Activated naive CD8-positive, alpha-beta T cell treated with anti-CD3 and anti-CD28 coated beads for 36 hours (primary cell): Measurements from ENCODE around the gene ANKRD13D. TPM values are rescaled to one million over a fixed set of nuclear protein-coding genes. Genes with fewer than 3 reads are reported as not detected.
A peak's percentile ranks its signal among the peaks of the same experiment; 100 is the strongest.

ENCODE experiments used
- DNase-seq: peaks from one replicate; pipeline ENCODE4 v3.0.0; 2021
- H3K27ac Mint-ChIP-seq: one replicate; pipeline ENCODE4 v1.8.0; 2022; ENCODE audit warnings: mild to moderate bottlenecking, moderate library complexity, mixed read lengths
- H3K27me3 Mint-ChIP-seq: one replicate; pipeline ENCODE4 v1.8.0; 2022; ENCODE audit warnings: mild to moderate bottlenecking, mixed read lengths
- H3K36me3 Mint-ChIP-seq: one replicate; pipeline ENCODE4 v1.8.0; 2021; ENCODE audit warnings: mild to moderate bottlenecking, mixed read lengths
- H3K4me1 Mint-ChIP-seq: one replicate; pipeline ENCODE4 v1.8.0; 2021; ENCODE audit warnings: mixed read lengths
- H3K4me3 Mint-ChIP-seq: one replicate; pipeline ENCODE4 v1.8.0; 2022; ENCODE audit warnings: mild to moderate bottlenecking, moderate library complexity, mixed read lengths
- H3K9me3 Mint-ChIP-seq: one replicate; pipeline ENCODE4 v1.8.0; 2022; ENCODE audit warnings: mixed read lengths
- total RNA-seq, 2 experiments: library from RNA; stranded (reverse); gene quantifications; one replicate each; pipeline ENCODE4 v1.2.3, GENCODE V29; 2021

Gene ANKRD13D
- total RNA-seq, 2 experiments from 2014 or later: 52.0 to 55.7 TPM

DNA sequence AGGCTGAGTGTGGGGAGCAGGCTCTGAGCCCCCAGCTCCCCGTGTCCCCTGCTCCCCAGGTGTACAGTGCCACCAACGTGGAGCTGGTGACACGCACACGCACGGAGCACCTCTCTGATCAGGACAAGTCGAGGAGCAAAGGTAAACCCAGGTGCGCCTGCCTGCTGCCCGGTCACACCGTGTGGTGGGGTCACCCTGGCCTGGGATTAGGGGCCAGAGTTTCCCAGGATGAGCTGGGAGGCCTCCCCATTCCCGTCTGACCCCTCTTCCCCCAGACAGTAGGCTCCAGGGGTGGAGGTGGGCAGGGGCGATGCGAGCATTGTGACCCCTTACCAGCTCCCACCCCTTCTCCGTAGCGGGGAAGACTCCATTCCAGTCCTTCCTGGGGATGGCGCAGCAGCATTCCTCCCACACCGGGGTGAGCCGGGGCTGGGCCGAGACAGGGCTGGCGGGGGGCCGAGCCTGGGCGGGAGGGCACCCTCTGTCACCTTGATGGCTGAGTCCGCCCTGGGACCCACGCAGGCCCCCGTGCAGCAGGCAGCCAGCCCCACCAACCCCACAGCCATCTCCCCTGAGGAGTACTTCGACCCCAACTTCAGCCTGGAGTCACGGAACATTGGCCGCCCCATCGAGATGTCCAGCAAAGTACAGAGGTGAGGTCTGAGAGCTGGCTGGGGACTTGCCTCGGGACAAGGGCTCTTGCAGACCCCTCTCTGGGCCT, 10.5 kb downstream of the ANKRD13D start:
- peaks cover 7% of the 10 kb centered on the region for H3K4me1 Mint-ChIP-seq
- peaks cover 35% of the 10 kb centered on the region for H3K36me3 Mint-ChIP-seq

DNA sequence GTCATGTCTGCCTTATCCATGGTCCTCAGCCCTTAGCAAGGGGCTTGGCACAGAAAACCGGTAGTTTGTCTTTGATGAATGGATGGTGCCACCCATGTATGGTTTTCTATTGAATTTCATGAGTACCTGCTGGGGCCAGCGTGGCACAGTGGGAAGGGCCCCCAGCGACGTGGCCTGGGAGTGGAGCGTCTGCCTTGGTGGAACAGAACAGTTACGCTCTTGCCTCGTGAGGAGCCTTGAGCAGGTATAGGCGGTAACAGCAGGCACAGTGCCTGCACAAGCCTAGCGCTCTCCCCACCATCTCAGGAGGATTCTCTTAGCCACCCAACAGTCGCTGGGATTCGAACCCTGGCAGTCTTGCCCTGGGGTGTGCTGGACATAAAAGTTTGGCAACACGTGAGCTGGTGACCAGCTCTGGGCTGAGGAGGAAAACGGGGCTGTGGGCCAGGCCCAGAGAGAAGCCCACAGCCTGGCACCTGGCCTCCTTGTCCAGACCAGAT, 11.2 kb downstream of the ANKRD13D start:
- Mint-ChIP-seq H3K9me3 (peaks cover 12% of the 10 kb centered on the region), H3K27ac (no peak overlapping the region), H3K36me3 (peaks cover 28% of the 10 kb centered on the region), H3K4me3 (no peak overlapping the region), H3K27me3 (no peaks in the 10 kb centered on the region), H3K4me1 (peaks cover 7% of the 10 kb centered on the region)
- no peak for DNase-seq

More for the DNA sequence above, 10.5 kb downstream of the ANKRD13D start:
- no peaks in the 10 kb centered on the region for H3K27me3 Mint-ChIP-seq
- peaks cover 12% of the 10 kb centered on the region for H3K9me3 Mint-ChIP-seq
- DNase-seq: no peak
- no peak overlapping the region for H3K4me3 Mint-ChIP-seq
- no peak overlapping the region for H3K27ac Mint-ChIP-seq

DNA sequence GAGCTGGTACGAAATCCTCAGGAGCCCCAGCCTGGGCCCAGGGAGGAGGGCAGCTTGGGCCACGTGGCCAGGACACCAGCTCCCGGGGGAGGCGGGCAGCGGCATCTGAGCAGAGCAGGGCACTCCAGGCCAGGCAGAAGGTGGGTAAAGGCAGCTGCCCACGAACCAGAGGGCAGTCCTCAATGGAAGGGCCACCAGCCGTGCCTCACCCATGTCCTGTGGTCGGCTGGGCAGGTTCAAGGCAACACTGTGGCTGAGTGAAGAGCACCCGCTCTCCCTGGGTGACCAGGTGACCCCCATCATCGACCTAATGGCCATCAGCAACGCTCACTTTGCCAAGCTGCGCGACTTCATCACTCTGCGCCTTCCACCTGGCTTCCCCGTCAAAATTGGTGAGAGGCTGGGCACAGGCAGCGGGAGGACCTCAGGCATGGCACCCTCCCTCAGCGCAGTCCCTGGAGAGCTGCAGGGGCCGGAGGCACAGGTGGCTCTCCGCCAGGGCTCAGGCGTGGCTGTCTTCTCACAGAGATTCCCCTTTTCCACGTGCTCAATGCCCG, 11.7 kb downstream of the ANKRD13D start:
- H3K27me3 Mint-ChIP-seq: no peaks in the 10 kb centered on the region
- H3K9me3 Mint-ChIP-seq: peaks cover 10% of the 10 kb centered on the region
- DNase-seq: no peak
- peaks cover 24% of the 10 kb centered on the region for H3K36me3 Mint-ChIP-seq
- H3K27ac Mint-ChIP-seq: no peak overlapping the region
- no peak overlapping the region for H3K4me3 Mint-ChIP-seq
- H3K4me1 Mint-ChIP-seq: peaks cover 7% of the 10 kb centered on the region

DNA sequence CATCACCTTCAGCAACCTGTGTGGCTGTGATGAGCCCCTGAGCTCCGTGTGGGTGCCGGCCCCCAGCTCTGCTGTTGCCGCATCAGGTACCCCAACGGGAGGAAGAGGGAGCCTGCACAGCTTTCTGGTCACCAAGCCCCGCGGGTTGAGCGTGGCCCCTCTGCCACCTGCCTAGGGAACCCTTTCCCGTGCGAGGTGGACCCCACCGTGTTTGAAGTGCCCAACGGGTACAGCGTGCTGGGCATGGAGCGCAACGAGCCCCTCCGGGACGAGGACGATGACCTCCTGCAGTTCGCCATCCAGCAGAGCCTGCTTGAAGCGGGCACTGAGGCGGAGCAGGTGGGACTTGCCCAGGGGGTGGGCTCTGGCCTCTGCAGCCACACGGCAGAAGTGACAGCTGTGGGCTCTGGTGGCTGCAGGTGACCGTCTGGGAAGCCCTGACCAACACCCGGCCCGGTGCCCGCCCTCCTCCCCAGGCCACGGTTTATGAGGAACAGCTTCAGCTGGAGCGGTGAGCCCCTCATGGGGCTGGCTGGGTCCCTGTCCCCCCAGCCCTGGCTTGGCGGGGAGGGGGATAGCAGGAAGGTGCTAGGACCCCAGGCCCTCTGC, 12.3 kb downstream of the ANKRD13D start:
- Mint-ChIP-seq H3K36me3 (peaks cover 18% of the 10 kb centered on the region), H3K27me3 (no peaks in the 10 kb centered on the region), H3K4me3 (no peak overlapping the region), H3K9me3 (peaks cover 4% of the 10 kb centered on the region), H3K4me1 (peaks cover 7% of the 10 kb centered on the region), H3K27ac (no peak overlapping the region)
- DNase-seq: no peak

GRCh38 chr11:67301951-67302516, 12.9 kb downstream of the ANKRD13D start:
- H3K27me3 Mint-ChIP-seq: no peaks in the 10 kb centered on the region
- H3K4me3 Mint-ChIP-seq: peak overlapping the region; percentile 37
- H3K9me3 Mint-ChIP-seq: no peaks in the 10 kb centered on the region
- H3K36me3 Mint-ChIP-seq: peaks cover 12% of the 10 kb centered on the region
- H3K4me1 Mint-ChIP-seq: peaks cover 7% of the 10 kb centered on the region
- DNase-seq: no peak
- no peak overlapping the region for H3K27ac Mint-ChIP-seq

DNA sequence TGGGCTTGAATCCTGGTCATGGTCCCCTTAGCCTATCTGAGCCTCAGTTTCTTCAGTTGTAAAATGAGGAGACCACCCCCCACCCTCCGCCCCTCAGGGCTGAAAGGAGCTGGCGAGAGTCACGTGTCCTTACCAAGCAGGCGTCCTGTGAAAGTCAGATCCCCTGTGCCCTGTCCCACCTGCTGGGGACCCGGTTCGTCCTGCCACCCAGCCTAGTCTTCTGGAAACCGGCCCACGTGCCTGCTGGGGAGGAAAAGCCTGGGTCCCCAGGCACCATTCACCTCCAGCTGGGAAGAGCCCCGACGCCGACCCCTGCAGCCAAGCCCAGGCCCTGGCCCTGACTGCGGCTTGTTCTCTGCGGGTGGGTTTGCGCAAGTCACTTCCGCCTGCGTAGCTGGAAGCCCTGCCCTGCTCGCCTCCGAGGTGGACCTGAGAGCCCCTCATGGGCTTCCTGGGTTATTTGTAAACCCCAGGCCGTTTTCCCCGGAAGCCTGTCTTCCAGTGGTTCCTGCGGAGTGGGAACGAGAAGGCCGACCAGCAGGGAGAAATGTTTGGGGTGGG, 13.5 kb downstream of the ANKRD13D start:
- Mint-ChIP-seq H3K4me1 (peaks cover 7% of the 10 kb centered on the region), H3K4me3 (peak overlapping the region; percentile 48), H3K27ac (no peak overlapping the region), H3K36me3 (peaks cover 7% of the 10 kb centered on the region), H3K9me3 (no peaks in the 10 kb centered on the region), H3K27me3 (no peaks in the 10 kb centered on the region)
- DNase-seq: no peak

DNA sequence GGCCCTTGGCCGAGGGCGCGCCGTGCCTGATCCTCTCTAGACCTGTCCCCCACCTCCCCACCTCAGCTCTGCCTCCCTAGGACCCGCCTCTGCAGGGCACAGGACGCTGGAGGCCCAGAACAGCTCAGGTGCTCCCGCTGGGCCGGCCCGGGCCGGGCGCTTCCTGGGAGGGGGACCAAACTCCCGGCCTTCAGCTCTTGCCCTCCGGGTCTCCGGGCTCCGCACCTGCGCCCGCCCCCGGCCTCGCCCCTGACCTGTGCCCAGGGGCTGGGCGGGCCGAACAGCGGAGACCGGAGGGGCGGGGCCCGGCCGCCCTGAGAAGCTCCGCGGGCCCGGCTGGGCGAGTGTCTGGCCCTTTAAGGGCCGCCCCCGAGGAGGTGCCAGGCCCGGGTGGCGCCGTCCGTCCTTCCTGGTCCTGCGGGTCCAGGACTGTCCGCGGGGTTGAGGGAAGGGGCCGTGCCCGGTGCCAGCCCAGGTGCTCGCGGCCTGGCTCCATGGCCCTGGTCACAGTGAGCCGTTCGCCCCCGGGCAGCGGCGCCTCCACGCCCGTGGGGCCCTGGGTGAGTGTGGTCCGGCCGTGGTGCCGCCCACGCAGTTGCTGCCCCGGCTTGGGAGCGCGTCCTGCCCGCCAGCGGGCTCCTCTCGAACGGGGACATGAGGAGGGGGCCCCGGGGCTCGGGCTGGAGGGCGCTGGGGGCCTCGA, 14.2 kb downstream of the ANKRD13D start, which contains the start of gene SSH3:
SSH3 (plus strand) TSS at position 399 of the 703 bp plus-strand sequence; CDS start at position 495, 96 bp downstream.
- Mint-ChIP-seq H3K27ac (no peak within 1 kb of the TSS), H3K4me1 (peaks cover 6% of the 10 kb centered on the region), H3K4me3 (peak within 1 kb of the TSS; percentile 57), H3K9me3 (no peaks in the 10 kb centered on the region), H3K27me3 (no peaks in the 10 kb centered on the region), H3K36me3 (peaks cover 2% of the 10 kb centered on the region)
- DNase-seq: peak; percentile 53

GRCh38 chr11:67303835-67304411, 14.8 kb downstream of the ANKRD13D start:
- Mint-ChIP-seq H3K27ac (no peak overlapping the region), H3K9me3 (no peaks in the 10 kb centered on the region), H3K27me3 (no peaks in the 10 kb centered on the region), H3K4me1 (peaks cover 4% of the 10 kb centered on the region), H3K4me3 (peak overlapping the region; percentile 57), H3K36me3 (peaks cover 2% of the 10 kb centered on the region)
- DNase-seq: no peak

DNA sequence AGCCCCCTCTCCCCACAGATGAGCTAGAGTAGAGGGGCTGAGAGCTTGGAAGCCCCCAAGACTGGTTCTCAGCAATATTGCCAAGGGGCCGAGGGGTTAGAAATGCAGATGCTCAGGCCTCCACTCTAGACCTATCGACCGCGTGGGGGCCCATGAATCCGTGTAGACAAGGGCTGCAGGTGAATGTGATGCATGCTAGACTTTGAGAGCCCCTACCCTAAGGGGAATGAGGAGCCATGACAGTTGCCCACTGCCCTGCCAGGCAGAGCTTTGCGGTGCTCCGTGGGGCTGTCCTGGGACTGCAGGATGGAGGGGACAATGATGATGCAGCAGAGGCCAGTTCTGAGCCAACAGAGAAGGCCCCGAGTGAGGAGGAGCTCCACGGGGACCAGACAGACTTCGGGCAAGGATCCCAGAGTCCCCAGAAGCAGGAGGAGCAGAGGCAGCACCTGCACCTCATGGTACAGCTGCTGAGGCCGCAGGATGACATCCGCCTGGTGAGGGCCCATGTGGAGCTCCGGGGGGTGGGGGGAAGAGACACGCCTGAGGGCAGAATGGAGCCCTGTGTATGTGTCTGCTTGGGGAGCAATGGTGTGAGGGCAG, 15.5 kb downstream of the ANKRD13D start:
- no peak for DNase-seq
- Mint-ChIP-seq H3K36me3 (no peaks in the 10 kb centered on the region), H3K4me3 (no peak overlapping the region), H3K4me1 (peaks cover 4% of the 10 kb centered on the region), H3K9me3 (no peaks in the 10 kb centered on the region), H3K27ac (no peak overlapping the region), H3K27me3 (no peaks in the 10 kb centered on the region)

- DNase-seq: no peak
- Mint-ChIP-seq H3K9me3 (no peaks in the 10 kb centered on the region), H3K27ac (no peak overlapping the region), H3K36me3 (no peaks in the 10 kb centered on the region), H3K4me1 (peaks cover 4% of the 10 kb centered on the region), H3K4me3 (no peak overlapping the region), H3K27me3 (no peaks in the 10 kb centered on the region)
Observed at GRCh38 chr11:67306769-67307544, 17.9 kb downstream of the ANKRD13D start.

DNA sequence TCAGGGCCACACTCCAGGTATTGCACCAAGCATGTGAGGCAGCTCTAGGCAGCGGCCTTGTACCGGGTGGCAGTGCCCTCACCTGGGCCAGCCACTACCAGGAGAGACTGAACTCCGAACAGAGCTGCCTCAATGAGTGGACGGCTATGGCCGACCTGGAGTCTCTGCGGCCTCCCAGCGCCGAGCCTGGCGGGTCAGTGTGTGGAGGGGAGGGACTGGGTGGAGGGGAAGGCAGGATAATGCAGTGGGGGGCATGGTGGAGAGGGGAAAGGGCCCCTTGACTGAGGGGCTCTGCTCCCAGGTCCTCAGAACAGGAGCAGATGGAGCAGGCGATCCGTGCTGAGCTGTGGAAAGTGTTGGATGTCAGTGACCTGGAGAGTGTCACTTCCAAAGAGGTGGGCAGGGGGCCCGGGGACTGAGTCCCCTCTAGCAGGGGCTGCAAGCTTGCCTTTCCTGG, 18.5 kb downstream of the ANKRD13D start:
- Mint-ChIP-seq H3K4me1 (peaks cover 6% of the 10 kb centered on the region), H3K9me3 (no peaks in the 10 kb centered on the region), H3K36me3 (no peaks in the 10 kb centered on the region), H3K27ac (no peak overlapping the region), H3K27me3 (no peaks in the 10 kb centered on the region), H3K4me3 (no peak overlapping the region)
- no peak for DNase-seq

- no peak for DNase-seq
- H3K36me3 Mint-ChIP-seq: no peaks in the 10 kb centered on the region
- no peaks in the 10 kb centered on the region for H3K9me3 Mint-ChIP-seq
- no peak overlapping the region for H3K27ac Mint-ChIP-seq
- no peak overlapping the region for H3K4me3 Mint-ChIP-seq
- peaks cover 11% of the 10 kb centered on the region for H3K4me1 Mint-ChIP-seq
- no peaks in the 10 kb centered on the region for H3K27me3 Mint-ChIP-seq
Observed at GRCh38 chr11:67308031-67308866, 19.1 kb downstream of the ANKRD13D start.

DNA sequence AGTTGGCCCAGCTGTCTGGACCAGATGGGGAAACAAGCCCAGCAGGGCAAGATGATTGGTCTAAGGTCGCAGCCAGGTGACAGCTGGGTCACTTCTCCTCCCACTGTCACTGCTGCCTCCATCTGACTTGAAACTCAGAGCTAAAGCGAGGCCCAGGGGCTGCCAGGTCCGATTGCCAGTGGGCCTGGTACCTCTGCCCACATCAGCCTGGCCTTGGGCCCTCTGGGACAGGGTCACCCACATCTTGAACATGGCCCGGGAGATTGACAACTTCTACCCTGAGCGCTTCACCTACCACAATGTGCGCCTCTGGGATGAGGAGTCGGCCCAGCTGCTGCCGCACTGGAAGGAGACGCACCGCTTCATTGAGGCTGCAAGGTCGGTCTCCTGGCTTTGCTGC, 20.1 kb downstream of the ANKRD13D start:
- no peaks in the 10 kb centered on the region for H3K9me3 Mint-ChIP-seq
- no peak overlapping the region for H3K4me3 Mint-ChIP-seq
- no peak overlapping the region for H3K27ac Mint-ChIP-seq
- no peaks in the 10 kb centered on the region for H3K27me3 Mint-ChIP-seq
- H3K4me1 Mint-ChIP-seq: peaks cover 15% of the 10 kb centered on the region
- no peaks in the 10 kb centered on the region for H3K36me3 Mint-ChIP-seq
- no peak for DNase-seq
